MCF 10A (cell line): ENCODE measurements around the gene PTPN13. TPM values are rescaled to one million over a fixed set of nuclear protein-coding genes. Genes with fewer than 3 reads are reported as not detected.

Experiments
- BruUV-seq: library from RNA; stranded (reverse); fragments of 400-500 nt; replicated peaks from 2 replicates; lab custom pipeline; 2021; lab: Mats Ljungman, UMichigan
- CTCF ChIA-PET: fragments of 300-600 bp; sonication (Branson Sonifier 250); formaldehyde crosslinking; extraction: SDS; loops from one replicate; lab custom pipeline; 2021; ENCODE audit warnings: antibody characterized with exemption, inconsistent platforms; lab: Yijun Ruan, JAX
- POLR2A ChIA-PET: fragments of 300-600, 350-650 bp; sonication (Branson Sonifier 250); formaldehyde crosslinking; extraction: SDS; loops from one replicate; lab custom pipeline; 2020; ENCODE audit warnings: antibody characterized with exemption, inconsistent platforms; lab: Yijun Ruan, JAX
- DNase-seq: peaks from one replicate; pipeline ENCODE4 v3.0.0-alpha.2; 2018; ENCODE audit not compliant: unreplicated experiment
- H3K27ac Mint-ChIP-seq: one replicate; pipeline ENCODE4 v1.8.0; 2022; ENCODE audit warnings: mild to moderate bottlenecking, low read depth, mixed read lengths; ENCODE audit not compliant: unreplicated experiment
- H3K27me3 Mint-ChIP-seq: one replicate; pipeline ENCODE4 v1.8.0; 2022; ENCODE audit warnings: mixed read lengths; ENCODE audit not compliant: insufficient read depth, unreplicated experiment
- H3K36me3 Mint-ChIP-seq: one replicate; pipeline ENCODE4 v1.8.0; 2022; ENCODE audit warnings: mild to moderate bottlenecking, moderate library complexity, mixed read lengths; ENCODE audit not compliant: insufficient read depth, unreplicated experiment
- H3K4me1 Mint-ChIP-seq: one replicate; pipeline ENCODE4 v1.8.0; 2022; ENCODE audit warnings: mixed read lengths; ENCODE audit not compliant: insufficient read depth, unreplicated experiment
- H3K4me3 Mint-ChIP-seq: one replicate; pipeline ENCODE4 v1.8.0; 2022; ENCODE audit warnings: mild to moderate bottlenecking, moderate library complexity, mixed read lengths; ENCODE audit not compliant: unreplicated experiment
- H3K9me3 Mint-ChIP-seq: one replicate; pipeline ENCODE4 v1.8.0; 2022; ENCODE audit warnings: mixed read lengths; ENCODE audit not compliant: unreplicated experiment
- CTCF ChIP-seq: fragments of 200-600 bp; IDR thresholded peaks from one replicate; pipeline ENCODE4 v1.8.0; 2022; ENCODE audit warnings: antibody characterized with exemption, mild to moderate bottlenecking; ENCODE audit not compliant: unreplicated experiment
- intact Hi-C: fragments of 100-400 bp; cut with micrococcal nuclease; formaldehyde crosslinking; loops from 2 replicates; pipeline ENCODE4 v1.14.1; 2022
- total RNA-seq: library from RNA; stranded (reverse); gene quantifications from 2 replicates; pipeline ENCODE4 v1.2.3, GENCODE V29; 2022

PTPN13 gene
- total RNA-seq, 1 experiment from 2014 or later = 28.3 TPM

DNA sequence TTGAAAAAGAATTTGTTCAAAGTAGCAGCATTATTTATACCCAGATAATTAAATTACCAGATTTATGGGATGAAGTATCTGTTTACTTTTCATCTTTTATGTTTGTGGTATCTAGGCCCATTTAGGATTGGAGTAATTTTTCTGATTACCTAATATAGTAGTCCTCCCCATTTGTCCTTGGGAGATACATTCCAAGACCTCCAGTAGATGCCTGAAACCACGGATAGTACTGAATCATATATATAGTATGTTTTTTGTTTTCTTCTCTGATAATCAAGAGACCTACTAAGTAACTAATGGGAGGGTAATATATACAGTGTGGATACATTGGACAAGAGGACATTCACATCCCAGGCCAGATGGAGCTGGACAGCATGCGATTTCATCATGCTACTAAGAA lies 30.7 kb upstream of the PTPN13 start:
- intact Hi-C loops = no loop called here
- Mint-ChIP-seq H3K4me3 (no peak overlapping the region), H3K4me1 (peaks cover 6% of the 10 kb centered on the region), H3K36me3 (no peaks in the 10 kb centered on the region), H3K9me3 (no peaks in the 10 kb centered on the region), H3K27ac (no peak overlapping the region), H3K27me3 (no peaks in the 10 kb centered on the region)
- no TSS peak for BruUV-seq
- CTCF ChIA-PET = interaction anchor here (0.6 to 1.3 kb wide), 2 partner anchors 10 to 22 kb away, joined by 3 read pairs; no protein-coding TSS in a partner anchor
- POLR2A ChIA-PET = interaction anchor here (1.2 kb wide), 1 partner anchor 23 kb away, joined by 3 read pairs; no protein-coding TSS in a partner anchor
- no peak for TF ChIP-seq CTCF
- no peak for DNase-seq

DNA sequence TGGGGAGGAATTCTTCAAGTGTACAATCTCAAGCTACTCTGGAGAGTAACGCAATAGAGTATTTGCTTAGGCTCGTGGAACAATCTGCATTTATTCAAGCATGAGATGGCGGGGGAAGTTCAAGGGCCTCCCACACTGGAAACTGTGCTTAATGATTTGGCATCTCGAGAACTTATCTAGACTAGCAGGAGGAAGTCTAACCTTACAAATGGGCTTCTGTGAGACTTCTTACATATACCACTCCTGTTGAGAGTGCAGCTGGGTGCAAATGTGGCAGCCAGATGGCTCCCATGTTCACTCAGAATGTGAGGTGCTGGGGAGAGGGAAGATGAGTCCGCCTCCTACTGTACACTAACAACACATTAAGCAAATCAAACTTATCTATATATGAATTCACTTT lies 29.3 kb upstream of the PTPN13 start:
- ChIA-PET CTCF (interaction anchor here (0.8 kb wide), 1 partner anchor 9 kb away, joined by 4 read pairs; no protein-coding TSS in a partner anchor), POLR2A (interaction anchor here (0.7 to 1.4 kb wide), 3 partner anchors 12 to 33 kb away, joined by 3 to 6 read pairs (median 3); partner anchors contain the start of gene PTPN13)
- Mint-ChIP-seq H3K36me3 (no peaks in the 10 kb centered on the region), H3K4me3 (no peak overlapping the region), H3K4me1 (peaks cover 6% of the 10 kb centered on the region), H3K9me3 (no peaks in the 10 kb centered on the region), H3K27me3 (no peaks in the 10 kb centered on the region), H3K27ac (no peak overlapping the region)
- BruUV-seq = no TSS peak
- TF ChIP-seq CTCF = no peak
- DNase-seq = no peak
- intact Hi-C loops = no loop called here

DNA sequence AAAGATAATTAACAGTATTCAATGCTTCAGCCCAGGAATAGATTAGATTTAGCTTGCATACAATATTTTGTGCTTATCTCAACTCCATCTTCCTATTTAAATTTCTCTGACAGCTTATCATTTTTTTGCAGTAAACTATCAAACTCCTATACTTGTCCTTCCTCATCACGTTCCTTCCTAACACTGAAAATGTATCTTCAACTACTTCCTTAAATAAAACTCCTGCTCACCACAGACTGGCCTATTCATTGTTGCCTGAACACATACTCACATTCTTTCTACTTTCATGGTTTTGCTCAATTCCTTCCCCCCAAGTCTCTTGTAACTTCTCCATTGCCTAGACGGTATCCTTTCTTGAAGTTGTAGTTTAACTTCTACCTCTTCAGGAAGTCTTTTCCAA lies 28.5 kb upstream of the PTPN13 start:
- Mint-ChIP-seq H3K36me3 (no peaks in the 10 kb centered on the region), H3K4me1 (peaks cover 6% of the 10 kb centered on the region), H3K27ac (no peak overlapping the region), H3K9me3 (no peaks in the 10 kb centered on the region), H3K4me3 (no peak overlapping the region), H3K27me3 (no peaks in the 10 kb centered on the region)
- intact Hi-C loops = no loop called here
- POLR2A ChIA-PET = interaction anchor here (0.7 to 1.4 kb wide), 4 partner anchors 13 to 32 kb away, joined by 3 to 6 read pairs (median 3); partner anchors contain the start of gene PTPN13
- no peak for TF ChIP-seq CTCF
- DNase-seq = no peak
- BruUV-seq = no TSS peak
- CTCF ChIA-PET = no interaction called here

DNA sequence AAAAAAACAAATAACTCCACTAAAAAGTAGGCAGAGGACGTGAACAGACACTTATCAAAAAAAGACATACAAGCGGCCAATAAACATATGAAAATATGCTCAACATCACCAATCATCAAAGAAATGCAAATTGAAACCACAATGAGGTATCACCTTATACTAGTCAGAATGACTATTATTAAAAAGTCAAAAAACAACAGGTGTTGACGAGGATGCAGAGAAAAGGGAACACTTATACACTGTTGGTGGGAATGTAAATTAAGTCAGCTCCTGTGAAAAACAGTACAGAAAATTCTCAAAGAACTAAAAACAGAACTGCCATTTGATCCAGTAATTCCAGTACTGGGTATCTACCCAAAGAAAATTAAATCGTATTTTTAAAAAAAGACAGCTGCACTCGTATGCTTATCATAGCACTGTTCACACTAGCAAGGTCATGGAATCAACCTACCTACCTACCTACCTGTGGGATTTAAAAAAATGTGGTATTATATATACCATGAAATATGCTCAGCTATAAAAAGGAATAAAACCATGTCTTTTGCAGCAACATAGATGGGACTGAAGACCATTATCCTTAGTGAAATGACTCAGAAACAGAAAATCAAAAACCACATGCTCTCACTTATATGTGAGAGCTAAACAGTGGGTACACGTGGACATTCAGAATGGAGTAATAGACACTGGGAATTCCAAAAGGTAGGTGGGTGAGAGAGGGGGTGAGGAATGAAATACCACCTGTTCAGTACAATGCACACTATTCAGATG lies 24.8 kb upstream of the PTPN13 start:
- DNase-seq = no peak
- intact Hi-C loops = no loop called here
- Mint-ChIP-seq H3K27ac (no peak overlapping the region), H3K36me3 (no peaks in the 10 kb centered on the region), H3K4me1 (no peaks in the 10 kb centered on the region), H3K4me3 (no peak overlapping the region), H3K27me3 (no peaks in the 10 kb centered on the region), H3K9me3 (no peaks in the 10 kb centered on the region)
- ChIA-PET CTCF (interaction anchor here (1.0 to 1.1 kb wide), 2 partner anchors 13 to 47 kb away, joined by 3 to 6 read pairs; no protein-coding TSS in a partner anchor), POLR2A (interaction anchor here (0.5 to 1.7 kb wide), 3 partner anchors 13 to 18 kb away, joined by 3 to 6 read pairs (median 4); no protein-coding TSS in a partner anchor)
- TF ChIP-seq CTCF = no peak
- BruUV-seq = no TSS peak
